ENCODE results near the gene CAMKK1.

DNA sequence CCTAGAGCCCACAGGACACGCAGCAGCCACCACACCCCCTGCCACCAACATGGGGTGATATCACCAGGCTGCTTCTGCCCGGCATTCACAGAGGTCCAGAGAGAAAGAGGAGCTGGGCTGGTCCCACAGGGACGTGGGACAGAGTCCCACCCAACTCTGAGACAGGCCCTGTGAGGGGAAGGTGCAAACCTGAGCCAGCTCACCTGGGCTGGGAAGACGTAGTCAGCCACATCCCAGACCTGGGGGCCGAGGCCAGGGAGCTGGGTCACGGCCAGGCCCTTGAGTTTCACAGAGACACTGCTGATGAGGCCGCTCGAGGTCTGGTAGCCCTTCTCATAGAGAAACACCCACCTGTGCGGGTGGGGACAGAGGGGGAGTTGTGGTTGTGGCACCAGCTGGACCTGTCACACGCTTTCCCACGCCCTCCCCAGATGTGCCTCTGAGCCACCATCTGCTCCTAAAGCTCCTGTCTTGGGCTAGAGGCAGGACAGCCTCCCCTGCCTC lies 12.2 kb upstream of the CAMKK1 start:
- TF ChIP-seq, protein P1, sequence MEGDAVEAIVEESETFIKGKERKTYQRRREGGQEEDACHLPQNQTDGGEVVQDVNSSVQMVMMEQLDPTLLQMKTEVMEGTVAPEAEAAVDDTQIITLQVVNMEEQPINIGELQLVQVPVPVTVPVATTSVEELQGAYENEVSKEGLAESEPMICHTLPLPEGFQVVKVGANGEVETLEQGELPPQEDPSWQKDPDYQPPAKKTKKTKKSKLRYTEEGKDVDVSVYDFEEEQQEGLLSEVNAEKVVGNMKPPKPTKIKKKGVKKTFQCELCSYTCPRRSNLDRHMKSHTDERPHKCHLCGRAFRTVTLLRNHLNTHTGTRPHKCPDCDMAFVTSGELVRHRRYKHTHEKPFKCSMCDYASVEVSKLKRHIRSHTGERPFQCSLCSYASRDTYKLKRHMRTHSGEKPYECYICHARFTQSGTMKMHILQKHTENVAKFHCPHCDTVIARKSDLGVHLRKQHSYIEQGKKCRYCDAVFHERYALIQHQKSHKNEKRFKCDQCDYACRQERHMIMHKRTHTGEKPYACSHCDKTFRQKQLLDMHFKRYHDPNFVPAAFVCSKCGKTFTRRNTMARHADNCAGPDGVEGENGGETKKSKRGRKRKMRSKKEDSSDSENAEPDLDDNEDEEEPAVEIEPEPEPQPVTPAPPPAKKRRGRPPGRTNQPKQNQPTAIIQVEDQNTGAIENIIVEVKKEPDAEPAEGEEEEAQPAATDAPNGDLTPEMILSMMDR (conservative IDR thresholded peaks at IDR 0.05; ENCODE audit: low read length), result no peak
- TF ChIP-seq EZH2phosphoT487 (IDR thresholded peaks at IDR 0.05; ENCODE audit: borderline replicate concordance), result no peak

Measured in Loucy (cell line).